SK-N-SH treated with all-trans-retinoic acid at 6 μM for 48 hours (cell line): Measurements from ENCODE around the gene PBX1.

Source experiments
- ATAC-seq: fragments of 200-7000 bp; cut with Tn5 transposase; 3 replicates; pipeline ENCODE4 v1.9.1; 2020; ENCODE audit warnings: mild to moderate bottlenecking, moderate library complexity
- ARNTL ChIP-seq: fragments of 450-650 bp; formaldehyde crosslinking; IDR thresholded peaks from 2 replicates; pipeline ENCODE4 v1.5.0; 2020; ENCODE audit warnings: low read depth, mild to moderate bottlenecking, moderate library complexity, borderline replicate concordance
- BACH2 ChIP-seq: fragments of 250-450 bp; sonication (Bioruptor Pico); IDR thresholded peaks from 2 replicates; pipeline ENCODE4 v1.9.0; 2021; ENCODE audit warnings: mild to moderate bottlenecking, borderline replicate concordance
- ESRRG ChIP-seq: fragments of 250-450 bp; sonication (Bioruptor Pico); IDR thresholded peaks from 2 replicates; pipeline ENCODE4 v1.6.1; 2021; ENCODE audit warnings: mild to moderate bottlenecking
- GLIS3 ChIP-seq: fragments of 250-450 bp; sonication (Bioruptor Pico); IDR thresholded peaks from 2 replicates; pipeline ENCODE4 v1.5.0; 2020; ENCODE audit warnings: mild to moderate bottlenecking, moderate library complexity
- ISL1 ChIP-seq: fragments of 250-450 bp; sonication (Bioruptor Pico); IDR thresholded peaks from 2 replicates; pipeline ENCODE4 v2.1.2; 2022; ENCODE audit warnings: mild to moderate bottlenecking, moderate library complexity
- PATZ1 ChIP-seq: fragments of 250-450 bp; sonication (Bioruptor Pico); IDR thresholded peaks from 2 replicates; pipeline ENCODE4 v1.8.0; 2020; ENCODE audit warnings: mild to moderate bottlenecking, moderate library complexity, borderline replicate concordance
- POU6F1 ChIP-seq: fragments of 250-450 bp; sonication (Bioruptor Pico); IDR thresholded peaks from 2 replicates; pipeline ENCODE4 v1.8.0; 2021; ENCODE audit warnings: low read depth, mild to moderate bottlenecking, moderate library complexity, borderline replicate concordance
- PPARA ChIP-seq: fragments of 250-450 bp; sonication (Bioruptor Pico); IDR thresholded peaks from 2 replicates; pipeline ENCODE4 v1.5.0; 2020; ENCODE audit warnings: mild to moderate bottlenecking, borderline replicate concordance
- RARB ChIP-seq: fragments of 250-450 bp; sonication (Bioruptor Pico); IDR thresholded peaks from 2 replicates; pipeline ENCODE4 v1.8.0; 2021; ENCODE audit warnings: mild to moderate bottlenecking, moderate library complexity
- SNAI2 ChIP-seq: fragments of 250-450 bp; sonication (Bioruptor Pico); IDR thresholded peaks from 2 replicates; pipeline ENCODE4 v1.5.0; 2020; ENCODE audit warnings: mild to moderate bottlenecking, moderate library complexity
- TCF4 ChIP-seq: fragments of 250-450 bp; sonication (Bioruptor Pico); IDR thresholded peaks from 2 replicates; pipeline ENCODE4 v1.8.0; 2021; ENCODE audit warnings: mild to moderate bottlenecking, moderate library complexity, borderline replicate concordance
- TOX ChIP-seq: fragments of 250-450 bp; sonication (Bioruptor Pico); IDR thresholded peaks from 2 replicates; pipeline ENCODE4 v1.8.0; 2021; ENCODE audit warnings: mild to moderate bottlenecking, moderate library complexity, borderline replicate concordance
- ZC3H10 ChIP-seq: fragments of 250-450 bp; sonication (Bioruptor Pico); IDR thresholded peaks from 2 replicates; pipeline ENCODE4 v1.5.1; 2021; ENCODE audit warnings: mild to moderate bottlenecking, moderate library complexity
- ZFP30 ChIP-seq: fragments of 450-650 bp; formaldehyde crosslinking; IDR thresholded peaks from 2 replicates; pipeline ENCODE4 v1.5.0; 2022; ENCODE audit warnings: mild to moderate bottlenecking, moderate library complexity
- ZNF565 ChIP-seq: fragments of 450-650 bp; formaldehyde crosslinking; conservative IDR thresholded peaks from 2 replicates; pipeline ENCODE4 v1.5.0; 2020; ENCODE audit warnings: low read depth, mild to moderate bottlenecking, moderate library complexity
- ZNF70 ChIP-seq: fragments of 450-650 bp; formaldehyde crosslinking; IDR thresholded peaks from 2 replicates; pipeline ENCODE4 v1.5.0; 2020; ENCODE audit warnings: mild to moderate bottlenecking, moderate library complexity
- TF ChIP-seq, protein P1 (sequence below): fragments of 250-450 bp; sonication (Bioruptor Pico); IDR thresholded peaks from 2 replicates; pipeline ENCODE4 v1.5.0; 2020; ENCODE audit warnings: mild to moderate bottlenecking, moderate library complexity
- TF ChIP-seq, protein P2 (sequence below): fragments of 250-450 bp; sonication (Bioruptor Pico); IDR thresholded peaks from 2 replicates; pipeline ENCODE4 v1.5.1; 2020; ENCODE audit warnings: low read depth, mild to moderate bottlenecking, moderate library complexity

The PBX1 gene

GRCh38 chr1:164599272-164599671 lies 40.3 kb downstream of the PBX1 start (continued):
- no peak for TF ChIP-seq PATZ1 (CRISPR knock-in tag)
- TF ChIP-seq, all 23 proteins: peak for 0

DNA sequence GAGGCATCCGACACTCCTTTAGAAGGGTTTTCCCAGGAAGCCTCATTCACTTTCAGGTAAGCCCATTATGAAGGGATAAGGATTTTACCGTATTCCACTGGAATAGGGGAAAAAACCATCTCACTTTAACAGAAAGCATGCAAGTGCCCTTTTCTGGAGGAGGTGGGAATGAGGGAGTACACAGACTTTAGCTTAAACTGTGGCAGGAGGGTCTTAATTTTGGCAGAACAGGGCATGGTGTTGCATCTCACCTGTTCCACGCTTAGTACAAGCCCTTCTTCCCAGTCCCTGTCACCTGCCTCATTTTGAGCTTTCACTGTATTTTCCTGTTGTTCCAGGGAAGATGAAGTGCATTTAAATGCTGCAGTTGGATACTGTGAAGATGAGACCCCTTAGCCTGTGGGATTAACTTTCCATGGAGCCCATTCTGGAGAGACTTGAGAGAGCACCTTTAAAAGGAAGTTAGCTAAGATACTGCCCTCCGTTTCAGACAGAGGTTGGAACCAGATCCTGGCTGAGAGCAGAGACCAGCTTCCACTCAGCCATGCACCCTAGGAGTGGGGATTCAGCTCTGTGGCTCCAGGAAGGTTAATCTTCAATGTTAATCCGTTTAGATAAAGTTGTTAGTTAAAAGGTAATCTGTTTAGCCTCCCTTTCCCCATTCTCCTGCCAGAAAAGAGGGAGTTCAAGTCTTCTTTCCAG lies 42.6 kb downstream of the PBX1 start:
- TF ChIP-seq TCF4 (CRISPR knock-in tag) (no peak), GLIS3 (CRISPR knock-in tag) (no peak), ARNTL (CRISPR knock-in tag) (no peak), POU6F1 (no peak), ZNF70 (CRISPR knock-in tag) (no peak), PATZ1 (CRISPR knock-in tag) (no peak)
- ATAC-seq: peak; percentile 43

- TF ChIP-seq ESRRG (CRISPR knock-in tag): no peak
- TF ChIP-seq, protein P1, sequence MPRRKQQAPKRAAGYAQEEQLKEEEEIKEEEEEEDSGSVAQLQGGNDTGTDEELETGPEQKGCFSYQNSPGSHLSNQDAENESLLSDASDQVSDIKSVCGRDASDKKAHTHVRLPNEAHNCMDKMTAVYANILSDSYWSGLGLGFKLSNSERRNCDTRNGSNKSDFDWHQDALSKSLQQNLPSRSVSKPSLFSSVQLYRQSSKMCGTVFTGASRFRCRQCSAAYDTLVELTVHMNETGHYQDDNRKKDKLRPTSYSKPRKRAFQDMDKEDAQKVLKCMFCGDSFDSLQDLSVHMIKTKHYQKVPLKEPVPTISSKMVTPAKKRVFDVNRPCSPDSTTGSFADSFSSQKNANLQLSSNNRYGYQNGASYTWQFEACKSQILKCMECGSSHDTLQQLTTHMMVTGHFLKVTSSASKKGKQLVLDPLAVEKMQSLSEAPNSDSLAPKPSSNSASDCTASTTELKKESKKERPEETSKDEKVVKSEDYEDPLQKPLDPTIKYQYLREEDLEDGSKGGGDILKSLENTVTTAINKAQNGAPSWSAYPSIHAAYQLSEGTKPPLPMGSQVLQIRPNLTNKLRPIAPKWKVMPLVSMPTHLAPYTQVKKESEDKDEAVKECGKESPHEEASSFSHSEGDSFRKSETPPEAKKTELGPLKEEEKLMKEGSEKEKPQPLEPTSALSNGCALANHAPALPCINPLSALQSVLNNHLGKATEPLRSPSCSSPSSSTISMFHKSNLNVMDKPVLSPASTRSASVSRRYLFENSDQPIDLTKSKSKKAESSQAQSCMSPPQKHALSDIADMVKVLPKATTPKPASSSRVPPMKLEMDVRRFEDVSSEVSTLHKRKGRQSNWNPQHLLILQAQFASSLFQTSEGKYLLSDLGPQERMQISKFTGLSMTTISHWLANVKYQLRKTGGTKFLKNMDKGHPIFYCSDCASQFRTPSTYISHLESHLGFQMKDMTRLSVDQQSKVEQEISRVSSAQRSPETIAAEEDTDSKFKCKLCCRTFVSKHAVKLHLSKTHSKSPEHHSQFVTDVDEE: no peak
- TF ChIP-seq ZNF70 (CRISPR knock-in tag): no peak
- TF ChIP-seq SNAI2: no peak
- no peak for TF ChIP-seq ISL1
- no peak for TF ChIP-seq RARB (CRISPR knock-in tag)
- TF ChIP-seq, protein P2, sequence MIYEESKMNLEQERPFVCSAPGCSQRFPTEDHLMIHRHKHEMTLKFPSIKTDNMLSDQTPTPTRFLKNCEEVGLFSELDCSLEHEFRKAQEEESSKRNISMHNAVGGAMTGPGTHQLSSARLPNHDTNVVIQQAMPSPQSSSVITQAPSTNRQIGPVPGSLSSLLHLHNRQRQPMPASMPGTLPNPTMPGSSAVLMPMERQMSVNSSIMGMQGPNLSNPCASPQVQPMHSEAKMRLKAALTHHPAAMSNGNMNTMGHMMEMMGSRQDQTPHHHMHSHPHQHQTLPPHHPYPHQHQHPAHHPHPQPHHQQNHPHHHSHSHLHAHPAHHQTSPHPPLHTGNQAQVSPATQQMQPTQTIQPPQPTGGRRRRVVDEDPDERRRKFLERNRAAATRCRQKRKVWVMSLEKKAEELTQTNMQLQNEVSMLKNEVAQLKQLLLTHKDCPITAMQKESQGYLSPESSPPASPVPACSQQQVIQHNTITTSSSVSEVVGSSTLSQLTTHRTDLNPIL: no peak
- no peak for TF ChIP-seq GLIS3 (CRISPR knock-in tag)
- no peak for TF ChIP-seq ZNF565 (CRISPR knock-in tag)
- TF ChIP-seq ZFP30 (CRISPR knock-in tag): no peak
- no peak for TF ChIP-seq BACH2
- TF ChIP-seq PATZ1 (CRISPR knock-in tag): no peak
- TF ChIP-seq PPARA: no peak
- TF ChIP-seq ZC3H10 (CRISPR knock-in tag): no peak
- no peak for TF ChIP-seq TOX (CRISPR knock-in tag)
- TF ChIP-seq POU6F1: no peak
- TF ChIP-seq, all 23 proteins: peak for 0
- ATAC-seq: peak; percentile 40
These were observed 43.1 kb downstream of the PBX1 start for GRCh38 chr1:164602101-164602422.
